DMS53 (cell line): ENCODE measurements around the gene PIAS1.
"Not testable (repeated sequence)": the region's sequence is repeated elsewhere in the genome, so short reads cannot be mapped to it uniquely, and the experiment has no call there.

ENCODE experiments used
- DNase-seq: peaks from one replicate; lab custom pipeline; 2025; lab: John Stamatoyannopoulos, UW

The PIAS1 gene

DNA sequence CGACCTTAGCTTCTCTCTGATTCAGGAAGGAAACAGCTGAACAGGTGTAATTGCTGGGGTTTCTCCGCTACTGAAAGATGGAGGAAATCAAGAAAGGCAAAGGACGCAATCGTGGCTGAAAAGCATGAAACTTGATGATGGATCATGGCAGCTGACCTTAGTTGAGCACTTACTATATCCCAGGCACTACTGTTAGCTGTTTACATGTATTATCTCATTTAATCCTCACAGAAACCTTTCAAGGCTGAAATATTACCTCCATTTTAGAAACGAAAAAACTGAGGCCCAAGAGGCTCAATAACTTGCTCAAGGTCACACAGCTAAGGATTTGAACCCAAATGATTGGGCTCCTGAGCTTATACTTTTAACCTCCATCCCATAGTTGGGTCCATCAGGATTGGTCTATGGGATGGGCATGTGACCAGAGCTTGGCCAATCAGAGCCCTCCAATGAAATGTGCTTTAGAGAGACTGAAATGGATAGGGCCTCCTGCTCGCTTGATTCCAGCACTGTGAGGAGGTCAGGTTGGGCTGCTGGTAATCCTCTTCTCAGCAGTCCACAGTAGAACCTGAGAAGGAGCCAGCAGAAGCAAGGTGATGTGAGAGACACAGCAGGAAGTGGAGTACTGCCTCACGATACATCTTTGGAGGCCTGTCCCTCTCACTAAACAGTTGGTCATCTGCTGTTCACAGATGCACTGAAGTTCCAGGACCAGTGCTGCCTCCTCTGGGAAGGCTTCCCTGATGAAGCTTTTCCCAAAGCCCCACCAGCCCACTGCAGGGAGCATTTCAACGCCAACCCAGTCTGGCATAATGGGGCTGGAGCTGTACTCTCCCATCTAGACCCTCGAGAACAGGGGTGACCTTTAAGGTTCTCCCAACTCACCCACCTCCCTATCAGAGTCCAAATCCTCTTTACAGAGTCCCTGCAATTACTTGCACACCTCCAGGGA, 165.0 kb downstream of the PIAS1 start:
- DNase-seq: no peak

GRCh38 chr15:68220489-68220888, 166.4 kb downstream of the PIAS1 start:
- DNase-seq: no peak

DNA sequence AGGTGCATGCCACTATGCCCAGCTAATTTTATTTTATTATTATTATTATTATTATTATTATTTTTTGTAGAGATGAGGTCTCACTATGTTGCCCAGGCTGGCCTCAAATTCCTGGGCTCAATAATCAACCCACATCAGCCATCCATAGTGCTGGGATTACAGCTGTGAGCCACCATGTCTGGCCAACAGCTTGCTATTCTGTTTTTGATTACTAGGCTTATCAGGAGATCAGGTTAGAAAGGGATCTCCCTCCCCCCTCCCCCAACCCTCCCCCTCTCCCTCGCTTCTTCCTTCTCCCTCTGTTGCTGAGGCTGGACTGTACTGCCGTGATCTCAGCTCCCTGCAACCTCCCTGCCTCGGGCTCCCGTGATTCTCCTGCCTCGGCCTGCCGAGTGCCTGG, 166.9 kb downstream of the PIAS1 start:
- no peak for DNase-seq

- not testable (repeated sequence) for DNase-seq
These were observed 167.7 kb downstream of the PIAS1 start for GRCh38 chr15:68221530-68222431.

- not testable (repeated sequence) for DNase-seq
These were observed 168.3 kb downstream of the PIAS1 start for GRCh38 chr15:68222432-68222743.

- DNase-seq: no peak
These were observed 169.1 kb downstream of the PIAS1 start for GRCh38 chr15:68223171-68223570.

- DNase-seq: no peak
These were observed 170.0 kb downstream of the PIAS1 start for GRCh38 chr15:68224108-68224507.

DNA sequence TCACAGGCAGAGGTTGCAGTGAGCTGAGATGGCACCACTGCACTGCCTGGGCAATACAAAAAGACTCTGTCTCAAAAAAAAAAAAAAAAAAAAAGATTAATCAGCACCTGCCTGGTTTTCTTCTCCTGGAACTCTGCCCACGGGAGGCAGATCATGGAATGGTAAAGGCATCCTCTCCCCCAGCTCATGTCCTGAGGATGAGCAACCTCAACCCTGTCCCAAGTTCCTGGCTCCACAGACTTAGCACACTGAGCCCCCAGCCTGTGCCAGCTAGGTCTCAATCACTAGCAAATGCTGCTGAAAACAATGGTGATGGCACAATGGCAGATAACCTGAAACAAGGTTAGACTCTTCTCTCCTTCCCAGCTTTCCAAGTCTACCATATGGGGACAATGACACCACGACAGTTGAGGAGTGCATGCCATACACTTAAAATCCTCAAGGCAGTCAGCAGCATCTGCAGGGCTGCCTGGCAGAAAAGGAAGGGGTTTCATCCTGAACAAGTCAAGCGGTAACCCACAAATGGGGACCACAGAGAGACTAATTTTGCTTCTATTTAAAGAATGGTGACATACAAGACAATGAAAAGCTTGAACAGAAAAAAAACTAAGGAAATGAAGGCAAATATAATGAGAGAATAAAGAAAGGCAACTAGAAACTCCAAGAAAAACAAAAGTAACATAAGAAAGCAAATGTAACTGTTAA, 170.6 kb downstream of the PIAS1 start:
- DNase-seq: no peak

GRCh38 chr15:68225442-68225841, 171.3 kb downstream of the PIAS1 start:
- not testable (repeated sequence) for DNase-seq

DNA sequence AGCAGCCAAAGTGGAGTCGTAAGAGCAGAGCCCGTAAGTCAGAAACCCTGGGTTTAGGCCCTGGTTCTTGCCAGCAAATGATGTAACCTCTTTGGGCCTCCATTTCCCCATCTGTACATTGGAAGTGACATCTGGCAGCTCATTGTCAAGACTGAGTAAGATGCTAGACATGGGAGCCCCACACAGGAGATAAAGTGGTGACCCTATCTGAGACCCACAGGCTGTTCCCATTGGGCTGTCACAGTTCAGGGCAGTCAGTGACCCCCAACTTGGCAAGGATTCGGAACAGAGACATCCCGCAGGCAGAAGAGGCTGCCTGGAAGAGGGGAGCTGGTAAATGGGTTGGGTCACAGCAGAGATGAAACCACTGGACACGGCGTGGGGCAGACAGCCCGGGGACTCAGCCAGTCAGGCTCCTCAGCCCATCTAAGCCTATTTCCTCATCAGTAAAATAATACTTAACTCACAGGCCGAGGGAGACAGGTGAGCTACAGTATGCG, 173.6 kb downstream of the PIAS1 start:
- no peak for DNase-seq

DNA sequence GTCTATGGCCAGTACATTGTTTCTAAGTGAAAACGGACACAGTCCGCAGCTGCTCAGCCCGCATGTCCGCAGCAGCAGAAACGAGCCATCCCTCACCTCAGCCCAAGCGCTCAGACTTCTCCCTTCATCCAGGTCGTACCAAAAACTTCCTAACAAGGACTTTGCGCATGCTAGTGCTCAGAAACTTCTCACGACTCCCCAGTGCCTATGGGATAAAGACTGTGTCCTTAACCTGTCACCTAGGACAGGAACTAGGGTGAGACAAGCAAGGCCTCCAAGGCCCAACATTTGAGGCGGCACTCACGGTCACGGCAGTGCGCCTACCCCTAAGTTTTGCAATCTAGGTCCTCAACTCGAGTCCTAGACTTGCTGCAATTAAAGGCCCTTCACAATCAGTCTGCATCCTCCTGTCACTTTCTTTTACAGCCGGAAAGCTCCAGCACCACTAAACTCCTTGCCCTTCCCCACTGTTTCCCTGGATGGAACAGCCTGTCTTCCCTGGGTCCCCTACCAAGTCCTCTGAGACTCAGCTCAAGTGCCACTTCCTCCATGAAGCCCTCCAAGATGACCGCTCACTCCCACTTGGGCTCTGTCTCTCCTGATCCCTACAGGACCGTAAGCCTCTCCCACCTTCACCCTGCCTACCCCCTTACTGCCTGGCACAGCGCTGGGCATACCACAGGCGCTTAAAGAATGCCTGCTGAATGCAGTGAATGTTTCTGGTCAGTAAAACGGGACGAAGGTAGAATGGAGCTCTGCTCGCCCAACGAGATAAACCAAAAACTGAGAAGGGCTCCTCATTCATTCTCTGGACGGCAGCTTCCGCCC, 174.2 kb downstream of the PIAS1 start:
- peak; percentile 38 for DNase-seq

GRCh38 chr15:68228971-68229385, 174.9 kb downstream of the PIAS1 start:
- DNase-seq: peak; percentile 54

- DNase-seq: peak; percentile 90
These were observed 175.5 kb downstream of the PIAS1 start, which contains the start of gene CLN6 for GRCh38 chr15:68229386-68230156. TSS of gene CLN6 (minus strand) at chr15:68229728. CDS start at chr15:68229584, 144 bp downstream.

DNA sequence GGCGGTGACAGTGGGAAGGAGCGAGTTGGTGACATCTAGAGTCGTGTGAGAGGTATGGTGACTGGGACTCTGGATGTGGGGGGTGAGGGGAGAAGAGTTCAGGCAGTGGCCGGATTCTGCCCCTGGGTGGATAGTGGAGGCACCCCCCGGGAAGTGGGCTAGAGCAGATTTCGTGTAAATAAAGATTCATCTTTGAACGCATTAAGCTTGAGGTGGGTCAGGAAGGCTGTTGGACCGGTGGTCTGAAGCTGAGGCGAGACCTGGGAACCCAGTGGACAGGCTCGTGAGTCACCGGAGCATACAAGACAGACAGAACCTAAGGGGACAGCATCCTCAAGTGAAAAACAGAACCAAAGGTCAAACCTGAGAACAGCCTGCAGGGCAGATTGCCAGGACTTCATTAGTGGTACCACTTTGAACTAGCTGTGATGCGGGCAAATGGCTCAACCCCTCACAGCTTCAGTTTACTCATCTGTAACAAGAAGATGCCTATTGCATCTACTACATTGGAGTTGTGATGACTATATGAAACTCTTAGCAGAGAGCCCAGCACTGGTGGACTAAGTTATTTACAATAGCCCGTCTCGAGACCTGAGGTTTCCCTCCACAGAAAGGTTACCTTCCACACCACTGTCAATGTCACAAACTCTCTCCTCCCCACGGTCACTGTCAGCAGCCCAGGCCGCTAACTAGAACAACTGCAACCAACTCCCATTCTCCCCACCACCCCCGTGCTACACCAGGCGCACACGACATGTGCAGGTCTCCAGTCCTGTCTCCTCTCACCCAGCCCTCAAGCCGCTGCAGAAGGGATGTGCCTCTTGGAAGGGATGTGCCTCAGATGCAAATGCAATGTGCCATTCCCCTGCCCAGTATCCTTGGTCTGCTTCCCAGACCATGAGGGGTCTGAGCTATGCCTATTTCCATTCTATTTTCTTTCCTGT, 176.3 kb downstream of the PIAS1 start:
- peak; percentile 47 for DNase-seq

DNA sequence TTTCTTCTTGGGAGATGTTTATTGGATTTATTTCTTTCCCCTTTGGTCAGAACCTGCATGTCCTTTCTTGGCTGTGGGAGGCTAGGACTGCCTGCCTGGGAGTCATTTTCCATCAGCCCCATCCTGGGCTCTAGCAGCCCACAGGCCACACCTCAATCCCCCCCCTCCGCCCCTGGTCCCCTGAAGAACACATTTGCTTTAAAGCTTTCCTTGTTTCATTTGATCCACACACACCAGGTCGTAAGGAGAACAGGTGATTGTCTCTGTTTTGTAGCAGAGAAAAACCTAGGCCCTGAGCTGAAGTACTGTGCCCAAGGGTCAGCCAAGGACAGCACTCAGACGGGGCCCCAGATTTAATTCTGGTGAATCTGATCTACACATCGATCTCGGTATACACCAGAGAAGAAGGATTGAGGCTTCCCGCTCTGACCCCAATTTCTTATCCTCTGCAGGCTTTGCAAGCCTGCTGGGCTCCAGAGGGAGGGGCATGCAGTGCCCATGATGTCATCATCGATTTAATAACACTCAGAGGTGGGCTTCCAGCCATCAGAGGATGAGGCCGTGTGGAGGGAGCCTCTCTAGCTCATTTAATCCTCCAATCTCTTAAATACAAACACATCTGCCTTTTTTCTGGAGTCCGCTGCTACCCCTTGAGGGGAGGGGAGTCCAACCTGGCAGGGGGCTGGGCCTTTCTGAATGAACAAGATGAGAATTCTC, 177.1 kb downstream of the PIAS1 start:
- no peak for DNase-seq

DNA sequence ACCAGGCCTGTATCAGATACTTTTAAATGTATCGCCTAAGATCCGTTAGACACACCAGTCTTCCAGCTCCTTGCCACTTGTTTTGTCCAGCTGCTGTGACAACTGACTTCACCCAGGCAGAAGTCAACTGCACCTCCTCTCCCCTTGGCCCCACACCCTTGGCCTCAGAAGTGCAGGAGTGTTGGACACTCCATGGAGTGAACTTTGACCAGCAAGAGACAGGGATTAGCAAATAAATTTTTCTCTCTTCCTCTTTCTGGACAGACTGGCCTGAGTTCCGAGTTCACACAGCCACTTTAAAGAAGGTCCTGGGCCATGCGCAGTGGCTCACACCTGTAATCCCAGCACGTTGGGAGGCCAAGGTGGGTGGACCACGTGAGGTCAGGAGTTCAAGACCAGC, 178.3 kb downstream of the PIAS1 start:
- peak; percentile 22 for DNase-seq

GRCh38 chr15:68232937-68233336, 178.8 kb downstream of the PIAS1 start:
- DNase-seq: no peak

GRCh38 chr15:68234060-68234459, 179.9 kb downstream of the PIAS1 start:
- DNase-seq: no peak
